ENCODE measurements around the gene CCR3. TPM values are rescaled to one million over a fixed set of nuclear protein-coding genes. Genes with fewer than 3 reads are reported as not detected.
A peak's percentile ranks its signal among the peaks of the same experiment; 100 is the strongest.

The CCR3 gene
- total RNA-seq, 1 donor from 2014 or later = not detected

DNA sequence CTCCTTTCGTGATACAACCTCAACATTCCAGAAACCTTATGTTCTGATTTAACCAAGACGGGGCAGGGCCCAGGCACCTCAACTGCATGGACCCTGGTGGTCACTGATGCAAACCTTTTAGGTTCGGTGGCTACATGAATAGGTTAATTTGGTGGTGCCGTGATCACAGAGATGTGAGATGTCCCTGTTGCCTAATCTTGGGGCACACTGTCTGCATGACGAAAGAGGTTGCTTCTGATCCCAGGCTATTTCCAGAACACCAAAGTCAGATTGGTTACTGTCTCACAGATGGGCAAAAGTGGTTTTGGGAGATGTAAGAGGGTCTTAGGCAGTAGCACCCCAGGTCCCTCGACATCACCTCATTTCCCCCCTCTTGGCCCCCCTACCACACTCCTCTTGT, 30.2 kb upstream of the CCR3 start:
- H3K9me3 Mint-ChIP-seq (ENCODE audit: low read depth) = no peaks in the 10 kb centered on the region
- peaks cover 11% of the 10 kb centered on the region for H3K27me3 Mint-ChIP-seq (ENCODE audit: low read depth)
- H3K36me3 Mint-ChIP-seq (ENCODE audit: low read depth) = no peaks in the 10 kb centered on the region
- DNase-seq (ENCODE audit: low spot score) = no peak
- no peaks in the 10 kb centered on the region for H3K4me1 Mint-ChIP-seq (ENCODE audit: low read depth)
- TF ChIP-seq, protein P1, sequence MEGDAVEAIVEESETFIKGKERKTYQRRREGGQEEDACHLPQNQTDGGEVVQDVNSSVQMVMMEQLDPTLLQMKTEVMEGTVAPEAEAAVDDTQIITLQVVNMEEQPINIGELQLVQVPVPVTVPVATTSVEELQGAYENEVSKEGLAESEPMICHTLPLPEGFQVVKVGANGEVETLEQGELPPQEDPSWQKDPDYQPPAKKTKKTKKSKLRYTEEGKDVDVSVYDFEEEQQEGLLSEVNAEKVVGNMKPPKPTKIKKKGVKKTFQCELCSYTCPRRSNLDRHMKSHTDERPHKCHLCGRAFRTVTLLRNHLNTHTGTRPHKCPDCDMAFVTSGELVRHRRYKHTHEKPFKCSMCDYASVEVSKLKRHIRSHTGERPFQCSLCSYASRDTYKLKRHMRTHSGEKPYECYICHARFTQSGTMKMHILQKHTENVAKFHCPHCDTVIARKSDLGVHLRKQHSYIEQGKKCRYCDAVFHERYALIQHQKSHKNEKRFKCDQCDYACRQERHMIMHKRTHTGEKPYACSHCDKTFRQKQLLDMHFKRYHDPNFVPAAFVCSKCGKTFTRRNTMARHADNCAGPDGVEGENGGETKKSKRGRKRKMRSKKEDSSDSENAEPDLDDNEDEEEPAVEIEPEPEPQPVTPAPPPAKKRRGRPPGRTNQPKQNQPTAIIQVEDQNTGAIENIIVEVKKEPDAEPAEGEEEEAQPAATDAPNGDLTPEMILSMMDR (IDR thresholded peaks at IDR 0.05) = no peak
- no peak overlapping the region for H3K4me3 Mint-ChIP-seq (ENCODE audit: unreplicated experiment)
- no peak overlapping the region for H3K27ac Mint-ChIP-seq (ENCODE audit: unreplicated experiment)

- H3K27me3 Mint-ChIP-seq (ENCODE audit: low read depth) = peaks cover 20% of the 10 kb centered on the region
- no peaks in the 10 kb centered on the region for H3K4me1 Mint-ChIP-seq (ENCODE audit: low read depth)
- peaks cover 7% of the 10 kb centered on the region for H3K9me3 Mint-ChIP-seq (ENCODE audit: low read depth)
- DNase-seq (ENCODE audit: low spot score) = no peak
- H3K36me3 Mint-ChIP-seq (ENCODE audit: low read depth) = no peaks in the 10 kb centered on the region
- TF ChIP-seq, protein P1 (IDR thresholded peaks at IDR 0.05) = no peak
- no peak overlapping the region for H3K4me3 Mint-ChIP-seq (ENCODE audit: unreplicated experiment)
- no peak overlapping the region for H3K27ac Mint-ChIP-seq (ENCODE audit: unreplicated experiment)
Measured at GRCh38 chr3:46213201-46213600, 29.1 kb upstream of the CCR3 start.

- Mint-ChIP-seq H3K4me1 (ENCODE audit: low read depth) (no peaks in the 10 kb centered on the region), H3K36me3 (ENCODE audit: low read depth) (no peaks in the 10 kb centered on the region), H3K27me3 (ENCODE audit: low read depth) (peaks cover 28% of the 10 kb centered on the region), H3K4me3 (ENCODE audit: unreplicated experiment) (no peak overlapping the region), H3K27ac (ENCODE audit: unreplicated experiment) (no peak overlapping the region), H3K9me3 (ENCODE audit: low read depth) (peaks cover 15% of the 10 kb centered on the region)
- TF ChIP-seq, protein P1 (IDR thresholded peaks at IDR 0.05) = peak; percentile 34
- no peak for DNase-seq (ENCODE audit: low spot score)
Measured at GRCh38 chr3:46214751-46215352, 27.4 kb upstream of the CCR3 start.

DNA sequence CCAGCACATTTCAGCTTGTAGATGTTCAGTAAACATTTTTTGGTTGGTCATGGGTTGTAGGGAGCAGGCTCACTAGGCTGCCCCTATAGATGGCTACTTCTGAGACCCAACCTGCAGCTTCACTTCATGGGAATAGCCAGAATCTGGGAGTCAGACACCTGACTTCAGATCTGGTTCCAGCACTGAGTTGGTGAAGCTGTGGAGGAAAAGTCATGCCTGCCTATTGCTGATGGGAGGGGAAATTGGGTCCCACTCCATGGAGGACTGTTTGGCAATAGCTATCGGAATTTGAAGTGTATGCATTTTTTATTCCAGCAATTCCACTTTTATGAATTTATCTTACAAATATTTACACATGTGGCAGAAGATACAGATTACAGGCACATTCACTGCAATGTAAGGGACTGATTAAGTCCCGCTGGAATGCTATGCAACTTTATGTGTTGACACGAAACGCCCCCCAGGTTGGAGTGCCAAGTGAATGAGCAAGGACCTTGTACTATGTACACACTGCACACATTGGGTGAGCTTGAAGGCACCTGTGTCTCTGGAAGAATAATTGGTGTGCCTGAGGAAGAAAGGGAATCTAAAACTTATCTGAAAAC, 26.3 kb upstream of the CCR3 start:
- H3K27me3 Mint-ChIP-seq (ENCODE audit: low read depth) = peaks cover 31% of the 10 kb centered on the region
- DNase-seq (ENCODE audit: low spot score) = no peak
- no peak overlapping the region for H3K27ac Mint-ChIP-seq (ENCODE audit: unreplicated experiment)
- H3K4me1 Mint-ChIP-seq (ENCODE audit: low read depth) = no peaks in the 10 kb centered on the region
- TF ChIP-seq, protein P1 (IDR thresholded peaks at IDR 0.05) = no peak
- no peaks in the 10 kb centered on the region for H3K36me3 Mint-ChIP-seq (ENCODE audit: low read depth)
- H3K9me3 Mint-ChIP-seq (ENCODE audit: low read depth) = peaks cover 23% of the 10 kb centered on the region
- no peak overlapping the region for H3K4me3 Mint-ChIP-seq (ENCODE audit: unreplicated experiment)

DNA sequence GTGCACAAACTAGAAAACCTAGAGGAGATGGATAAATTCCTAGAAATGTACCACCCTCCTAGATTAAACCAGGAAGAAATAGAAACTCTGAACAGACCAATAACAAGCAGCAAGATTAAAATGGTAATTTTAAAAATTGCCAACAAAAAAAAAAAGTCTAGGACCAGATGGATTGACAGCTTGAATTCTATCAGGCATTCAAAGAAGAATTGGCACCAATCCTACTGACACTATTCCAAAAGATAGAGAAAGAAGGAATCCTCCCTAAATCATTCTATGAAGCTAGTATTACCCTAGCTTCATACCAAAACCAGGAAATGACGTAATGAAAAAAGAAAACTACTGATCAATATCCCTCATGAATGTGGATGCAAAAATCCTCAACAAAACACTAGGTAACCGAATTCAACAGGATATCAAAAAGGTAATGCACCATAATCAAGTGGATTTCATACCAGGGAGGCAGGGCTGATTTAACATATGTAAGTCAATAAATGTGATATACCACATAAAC, 24.0 kb upstream of the CCR3 start:
- Mint-ChIP-seq H3K27ac (ENCODE audit: unreplicated experiment) (no peak overlapping the region), H3K36me3 (ENCODE audit: low read depth) (no peaks in the 10 kb centered on the region), H3K9me3 (ENCODE audit: low read depth) (peaks cover 23% of the 10 kb centered on the region), H3K4me1 (ENCODE audit: low read depth) (no peaks in the 10 kb centered on the region), H3K4me3 (ENCODE audit: unreplicated experiment) (no peak overlapping the region), H3K27me3 (ENCODE audit: low read depth) (peaks cover 36% of the 10 kb centered on the region)
- DNase-seq (ENCODE audit: low spot score) = no peak
- TF ChIP-seq, protein P1 (IDR thresholded peaks at IDR 0.05) = no peak

All from chondrocyte (in vitro differentiated cells).